Gastrocnemius medialis (tissue), 4 donors: ENCODE results near the gene MSS51. TPM values are rescaled to one million over a fixed set of nuclear protein-coding genes. Genes with fewer than 3 reads are reported as not detected.

Experiments
- ATAC-seq, 2 donors: fragments of 150-250 bp; one replicate each; pipeline ENCODE4 v1.9.1; 2016
- DNase-seq, 2 donors: peaks; one replicate each; pipeline ENCODE4 v3.0.0-alpha.2; 2019
- H3K27ac ChIP-seq, 4 donors: fragments of 200-600 bp; sonication (generic); 1 replicate in 1 of 4; 2 replicates in 3 of 4; pipeline ENCODE4 v1.5.1; 2016 to 2018; ENCODE audit warnings: mild to moderate bottlenecking in 2 of 4, moderate library complexity in 1 of 4
- H3K27me3 ChIP-seq, 3 donors: fragments of 200-600 bp; sonication (generic) in 2 of 3; 1 replicate in 1 of 3; 2 replicates in 2 of 3; pipeline versions ENCODE4 v1.5.1 to v1.6.0; 2016 to 2019; ENCODE audit warnings: mild to moderate bottlenecking in 1 of 3, moderate library complexity in 1 of 3
- H3K36me3 ChIP-seq, 2 donors: fragments of 200-600 bp; sonication (generic) in 1 of 2; one replicate each; pipeline ENCODE4 v1.5.1; 2017 to 2018
- H3K4me1 ChIP-seq, 2 donors: fragments of 200-600 bp; sonication (generic) in 1 of 2; one replicate each; pipeline ENCODE4 v1.5.1; 2016 to 2017; ENCODE audit warnings: mild to moderate bottlenecking in 2 of 2
- H3K4me3 ChIP-seq, 4 donors: fragments of 200-600 bp; sonication (generic) in 3 of 4; 1 replicate in 1 of 4; 2 replicates in 3 of 4; pipeline ENCODE4 v1.5.1; 2016 to 2019; ENCODE audit warnings: mild to moderate bottlenecking in 2 of 4
- H3K9me3 ChIP-seq, 3 donors: fragments of 200-600 bp; sonication (generic) in 2 of 3; 1 replicate in 1 of 3; 2 replicates in 2 of 3; pipeline ENCODE4 v1.5.1; 2016 to 2019
- POLR2A ChIP-seq, 2 donors: fragments of 450-650 bp; IDR thresholded peaks; one replicate each; pipeline ENCODE4 v1.6.1; 2017; ENCODE audit warnings: antibody characterized with exemption in 2 of 2, mild to moderate bottlenecking in 2 of 2, moderate library complexity in 2 of 2
- in situ Hi-C, 4 donors: fragments of 200-750 bp; cut with MboI; loops; one replicate each; pipeline versions ENCODE4 v1.15.0 to v1.8.0; 2017; ENCODE audit warnings: low sequenced_read_pairs in 4 of 4
- intact Hi-C: fragments of 100-400 bp; cut with DNase I; formaldehyde crosslinking; loops from one replicate; pipeline ENCODE4 v1.15.1; 2023; ENCODE audit warnings: low total_unique reads
- total RNA-seq, 4 donors: library from RNA; depleted of rRNA; stranded (reverse); fragments of >200 nt; gene quantifications; one replicate each; pipeline versions ENCODE4 v1.1.0 to v1.2.3, GENCODE V29; 2016
- TF ChIP-seq, protein P1 (sequence below), 5 experiments: fragments of 450-650 bp in 3 of 5; fragments of 200-600 bp in 2 of 5; sonication (generic) in 2 of 5; IDR thresholded peaks in 4 of 5; conservative IDR thresholded peaks in 1 of 5; 1 replicate in 4 of 5; 2 replicates in 1 of 5; pipeline ENCODE4 v1.5.1; 2016 to 2019; ENCODE audit warnings: antibody characterized with exemption in 5 of 5, mild to moderate bottlenecking in 3 of 5, moderate library complexity in 3 of 5

The MSS51 gene
- total RNA-seq, 4 donors from 2014 or later, result 1.4 to 49.4 (median 30.4) TPM

- Histone ChIP-seq H3K9me3 (no peaks in the 10 kb centered on the region), H3K27ac (peak overlapping the region in 1 of 4 donors; percentile 30), H3K4me1 (peaks cover 0 to 11% of the 10 kb centered on the region in 2 donors), H3K27me3 (no peaks in the 10 kb centered on the region), H3K4me3 (no peak overlapping the region), H3K36me3 (peaks cover 0 to 35% of the 10 kb centered on the region in 2 donors)
- ATAC-seq, result no peak
- TF ChIP-seq, protein P1, sequence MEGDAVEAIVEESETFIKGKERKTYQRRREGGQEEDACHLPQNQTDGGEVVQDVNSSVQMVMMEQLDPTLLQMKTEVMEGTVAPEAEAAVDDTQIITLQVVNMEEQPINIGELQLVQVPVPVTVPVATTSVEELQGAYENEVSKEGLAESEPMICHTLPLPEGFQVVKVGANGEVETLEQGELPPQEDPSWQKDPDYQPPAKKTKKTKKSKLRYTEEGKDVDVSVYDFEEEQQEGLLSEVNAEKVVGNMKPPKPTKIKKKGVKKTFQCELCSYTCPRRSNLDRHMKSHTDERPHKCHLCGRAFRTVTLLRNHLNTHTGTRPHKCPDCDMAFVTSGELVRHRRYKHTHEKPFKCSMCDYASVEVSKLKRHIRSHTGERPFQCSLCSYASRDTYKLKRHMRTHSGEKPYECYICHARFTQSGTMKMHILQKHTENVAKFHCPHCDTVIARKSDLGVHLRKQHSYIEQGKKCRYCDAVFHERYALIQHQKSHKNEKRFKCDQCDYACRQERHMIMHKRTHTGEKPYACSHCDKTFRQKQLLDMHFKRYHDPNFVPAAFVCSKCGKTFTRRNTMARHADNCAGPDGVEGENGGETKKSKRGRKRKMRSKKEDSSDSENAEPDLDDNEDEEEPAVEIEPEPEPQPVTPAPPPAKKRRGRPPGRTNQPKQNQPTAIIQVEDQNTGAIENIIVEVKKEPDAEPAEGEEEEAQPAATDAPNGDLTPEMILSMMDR (IDR thresholded peaks at IDR 0.05 in 4 of 5, conservative IDR thresholded peaks at IDR 0.05 in 1 of 5), result no peak
- intact Hi-C loops, result no loop called here
- no peak for DNase-seq
- in situ Hi-C loops, result no loop called here
These were observed 23.0 kb upstream of the MSS51 start for GRCh38 chr10:73456187-73456890.

- ATAC-seq (no peak), DNase-seq (no peak)
- H3K4me1 ChIP-seq, result peaks cover 0 to 4% of the 10 kb centered on the region in 2 donors
- H3K9me3 ChIP-seq, result no peaks in the 10 kb centered on the region
- no peak for TF ChIP-seq POLR2A (IDR thresholded peaks at IDR 0.05)
- TF ChIP-seq, protein P1 (IDR thresholded peaks at IDR 0.05 in 4 of 5, conservative IDR thresholded peaks at IDR 0.05 in 1 of 5), result no peak
- H3K36me3 ChIP-seq, result peaks cover 0 to 45% of the 10 kb centered on the region in 2 donors
- no peaks in the 10 kb centered on the region for H3K27me3 ChIP-seq
- H3K27ac ChIP-seq, result peak overlapping the region in 1 of 4 donors; percentile 26
- in situ Hi-C loops, result no loop called here
- H3K4me3 ChIP-seq, result no peak overlapping the region
- intact Hi-C loops, result no loop called here
These were observed 15.8 kb upstream of the MSS51 start for GRCh38 chr10:73449113-73449512.

DNA sequence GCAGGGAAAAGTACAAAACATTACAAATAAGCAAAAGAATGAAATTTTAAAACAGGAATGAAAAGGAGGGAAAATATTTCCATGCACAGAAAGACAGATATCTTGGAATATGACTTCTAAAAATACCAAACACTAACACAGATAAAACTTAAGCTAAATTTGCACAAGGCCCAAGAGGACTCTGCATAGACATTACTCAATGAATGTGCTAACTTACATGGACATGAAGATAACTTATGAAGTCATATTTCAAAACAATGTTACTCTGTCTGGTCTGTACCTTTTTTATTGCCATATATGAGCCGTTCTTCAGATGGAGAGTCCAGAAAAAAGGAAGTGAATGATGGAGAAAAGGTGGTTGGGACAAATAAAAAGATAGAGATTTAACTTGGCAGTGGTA lies 15.0 kb upstream of the MSS51 start:
- Histone ChIP-seq H3K4me3 (no peak overlapping the region), H3K27ac (peak overlapping the region in 1 of 4 donors; percentile 40), H3K27me3 (no peaks in the 10 kb centered on the region), H3K9me3 (no peaks in the 10 kb centered on the region), H3K36me3 (peaks cover 0 to 41% of the 10 kb centered on the region in 2 donors), H3K4me1 (peaks cover 6 to 11% of the 10 kb centered on the region in 2 donors)
- no peak for ATAC-seq
- no peak for DNase-seq
- TF ChIP-seq, protein P1 (IDR thresholded peaks at IDR 0.05 in 4 of 5, conservative IDR thresholded peaks at IDR 0.05 in 1 of 5), result no peak
- no peak for TF ChIP-seq POLR2A (IDR thresholded peaks at IDR 0.05)
- intact Hi-C loops, result no loop called here
- in situ Hi-C loops, result no loop called here

DNA sequence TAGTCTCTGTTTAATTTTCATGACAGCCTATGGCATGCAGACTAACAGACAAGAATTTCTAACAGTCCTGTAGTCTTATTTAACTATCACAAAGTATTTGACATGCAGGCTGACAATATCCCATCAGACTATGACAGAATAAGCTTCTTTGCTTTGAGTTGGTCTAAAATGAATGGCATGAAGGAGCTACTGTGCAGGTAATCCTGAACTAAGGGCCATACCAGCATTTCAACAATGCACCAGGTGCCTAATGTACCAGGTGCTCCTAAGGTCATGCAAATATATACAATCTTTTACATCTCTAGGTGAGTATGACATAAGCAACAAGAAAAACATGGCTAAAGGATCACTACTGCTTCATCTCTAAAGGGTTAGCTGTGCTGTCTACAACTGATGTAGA lies 13.6 kb upstream of the MSS51 start:
- DNase-seq (no peak), ATAC-seq (no peak)
- intact Hi-C loops, result no loop called here
- TF ChIP-seq POLR2A (IDR thresholded peaks at IDR 0.05), result no peak
- TF ChIP-seq, protein P1 (IDR thresholded peaks at IDR 0.05 in 4 of 5, conservative IDR thresholded peaks at IDR 0.05 in 1 of 5), result no peak
- peaks cover 15% of the 10 kb centered on the region in 2 donors for H3K4me1 ChIP-seq
- in situ Hi-C loops, result no loop called here
- no peaks in the 10 kb centered on the region for H3K9me3 ChIP-seq
- peak overlapping the region in 1 of 4 donors; percentile 40 for H3K27ac ChIP-seq
- peaks cover 0 to 30% of the 10 kb centered on the region in 2 donors for H3K36me3 ChIP-seq
- no peak overlapping the region for H3K4me3 ChIP-seq
- H3K27me3 ChIP-seq, result no peaks in the 10 kb centered on the region
